Measurements from ENCODE around the gene MAEA.
"Not testable (repeated sequence)": the region's sequence is repeated elsewhere in the genome, so short reads cannot be mapped to it uniquely, and the experiment has no call there.

MAEA gene

DNA sequence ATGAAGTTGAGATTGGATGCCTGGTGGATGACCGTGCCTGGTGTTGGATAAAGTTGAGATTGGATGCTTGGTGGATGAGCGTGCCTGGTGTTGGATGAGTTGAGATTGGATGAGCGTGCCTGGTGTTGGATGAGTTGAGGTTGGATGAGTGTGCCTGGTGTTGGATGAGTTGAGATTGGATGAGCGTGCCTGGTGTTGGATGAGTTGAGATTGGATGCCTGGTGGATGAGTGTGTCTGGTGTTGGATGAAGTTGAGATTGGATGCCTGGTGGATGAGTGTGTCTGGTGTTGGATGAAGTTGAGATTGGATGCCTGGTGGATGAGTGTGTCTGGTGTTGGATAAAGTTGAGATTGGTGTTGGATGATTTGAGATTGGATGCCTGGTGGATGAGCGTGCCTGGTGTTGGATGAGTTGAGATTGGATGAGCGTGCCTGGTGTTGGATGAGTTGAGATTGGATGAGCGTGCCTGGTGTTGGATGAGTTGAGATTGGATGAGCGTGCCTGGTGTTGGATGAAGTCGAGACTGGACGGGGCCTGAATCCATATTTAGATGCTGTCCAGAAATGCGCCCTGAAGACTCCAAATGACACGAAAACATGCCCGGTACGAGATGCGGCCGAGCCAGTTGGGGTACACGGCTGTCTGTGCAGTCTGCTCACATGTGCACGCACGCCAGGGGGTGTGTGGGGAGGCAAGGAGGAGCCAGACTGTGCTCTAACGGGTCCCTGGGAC is 34.9 kb downstream of the MAEA start:
- not testable (repeated sequence) for DNase-seq

GRCh38 chr4:1325176-1325480 is 35.4 kb downstream of the MAEA start:
- DNase-seq: no peak

DNA sequence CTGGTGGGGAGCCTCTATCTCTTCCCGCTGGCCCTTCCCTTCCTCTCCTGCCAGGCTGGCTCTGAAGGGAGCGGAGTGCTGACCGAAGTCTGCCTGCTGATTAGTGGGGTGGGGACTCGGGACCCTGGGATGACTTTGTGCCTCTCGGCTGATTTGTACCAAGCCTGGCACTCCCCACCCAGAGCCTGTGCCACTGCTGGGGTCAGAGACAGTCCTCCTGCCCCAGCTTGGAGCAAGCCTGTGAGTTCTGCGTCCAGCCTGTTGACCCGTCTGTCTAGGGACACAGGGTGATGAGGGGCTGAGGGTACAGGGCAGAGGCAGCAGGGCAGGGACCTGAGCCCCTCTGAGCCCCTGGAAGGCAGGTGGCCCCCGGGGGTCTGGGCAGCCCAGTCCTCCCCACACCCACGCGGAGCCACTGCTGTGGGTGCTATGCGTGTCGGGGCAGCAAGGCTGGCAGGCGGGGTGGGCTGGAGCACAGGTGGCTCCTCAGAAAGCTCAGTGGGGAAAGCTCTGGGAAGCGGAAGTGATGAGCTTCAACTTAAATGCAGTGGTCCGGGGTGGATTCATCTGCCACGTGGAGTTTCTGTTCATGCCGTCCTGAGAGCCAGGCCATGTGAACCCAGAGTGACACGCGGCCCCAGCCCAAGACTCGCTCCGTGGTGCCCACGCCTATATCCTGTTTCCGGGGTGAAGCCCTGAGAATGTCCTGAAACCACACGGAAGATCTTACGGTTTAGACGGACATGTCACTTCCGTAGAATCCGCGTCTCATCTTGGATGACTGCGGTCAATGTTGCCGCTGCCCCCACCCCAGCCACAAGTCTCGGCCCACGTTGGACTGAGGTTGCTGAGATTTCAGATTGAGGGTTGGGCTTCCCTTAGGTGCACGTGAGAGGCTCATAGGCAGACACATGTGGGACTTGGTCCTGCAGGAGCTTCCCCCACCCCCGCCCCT is 36.3 kb downstream of the MAEA start:
- DNase-seq: no peak

DNA sequence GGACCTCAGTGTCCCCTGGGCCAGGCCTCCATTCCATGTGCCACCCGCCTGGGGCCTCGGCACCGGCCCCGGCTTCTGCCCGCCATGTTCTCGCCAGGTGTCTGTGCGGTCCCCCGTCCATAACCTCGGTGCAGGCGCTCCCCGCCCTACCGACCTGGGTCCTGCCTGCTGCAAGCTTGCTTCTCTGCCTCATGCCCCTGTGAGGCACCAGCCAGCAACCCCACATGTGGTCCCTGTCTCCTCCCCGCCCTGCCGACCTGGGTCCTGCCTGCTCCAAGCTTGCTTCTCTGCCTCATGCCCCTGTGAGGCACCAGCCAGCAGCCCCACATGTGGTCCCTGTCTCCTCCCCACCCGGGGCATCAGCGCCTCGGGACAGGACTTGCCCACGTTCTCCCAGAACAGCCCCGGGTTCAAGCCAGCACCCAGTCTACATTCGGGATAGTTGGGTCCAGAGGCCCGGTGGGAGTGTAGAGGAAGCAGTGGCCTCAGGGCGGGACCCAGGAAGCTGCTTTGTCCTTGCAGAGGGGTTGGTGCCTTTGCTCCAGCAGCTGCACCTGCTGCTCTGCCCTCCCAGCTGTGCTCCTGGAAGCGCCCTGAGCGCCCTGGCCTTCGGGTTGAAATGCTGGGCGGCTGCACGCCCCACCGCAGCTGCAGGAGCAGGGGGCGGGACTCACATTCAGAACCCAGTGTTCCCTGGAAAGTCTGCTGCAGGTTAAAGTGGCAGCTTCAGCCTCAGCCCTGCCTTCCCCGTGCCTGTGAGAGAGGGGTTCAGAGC is 37.2 kb downstream of the MAEA start:
- DNase-seq: no peak

- DNase-seq: no peak
Observed at GRCh38 chr4:1327526-1328266, 38.0 kb downstream of the MAEA start.

GRCh38 chr4:1328267-1329155 is 38.8 kb downstream of the MAEA start:
- DNase-seq: no peak

GRCh38 chr4:1329408-1330371 is 40.0 kb downstream of the MAEA start:
- no peak for DNase-seq

DNA sequence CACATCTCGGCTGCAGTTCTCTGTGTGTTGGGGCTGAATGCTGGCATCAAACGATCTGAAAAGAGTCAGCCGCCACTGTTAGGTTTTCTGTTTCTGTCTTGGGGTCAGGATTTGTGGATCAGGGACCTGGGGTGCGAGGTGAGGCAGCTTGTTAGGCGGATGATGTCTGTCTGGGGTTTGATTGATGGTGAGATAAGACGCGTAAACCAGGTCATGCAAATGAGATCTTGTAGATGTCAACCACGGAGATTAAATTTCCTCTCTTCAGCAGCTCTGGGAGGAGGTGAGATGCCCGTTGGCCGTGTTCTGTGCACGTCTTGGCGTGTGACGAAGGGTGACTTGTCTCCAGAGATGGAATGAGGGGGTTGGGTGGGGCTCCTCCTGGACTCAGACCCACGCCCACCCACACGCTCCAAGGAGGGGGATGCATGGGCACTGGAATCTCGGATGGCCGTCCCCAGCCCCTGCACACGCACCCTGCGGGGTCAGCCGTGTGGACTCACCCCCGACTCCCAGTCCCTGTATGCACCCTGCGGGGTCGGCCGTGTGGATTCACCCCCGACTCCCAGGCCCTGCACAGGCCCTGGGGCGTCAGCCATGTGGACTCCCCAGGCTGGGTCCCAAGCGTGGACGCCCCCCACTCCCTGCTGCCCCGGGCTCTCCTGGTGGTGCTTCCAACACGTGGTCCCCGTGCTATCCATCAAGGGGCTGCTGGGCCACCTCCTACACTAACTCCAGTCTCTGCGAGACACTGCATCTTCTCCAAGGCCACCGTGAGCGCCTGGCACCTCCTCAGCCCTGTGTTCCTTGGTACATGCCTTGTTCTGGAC is 41.3 kb downstream of the MAEA start:
- peak; percentile 71 for DNase-seq

- no peak for DNase-seq
Observed at GRCh38 chr4:1331591-1332353, 42.1 kb downstream of the MAEA start.

GRCh38 chr4:1332686-1333085 is 43.0 kb downstream of the MAEA start:
- DNase-seq: no peak

- no peak for DNase-seq
Observed at GRCh38 chr4:1333256-1333655, 43.6 kb downstream of the MAEA start.

GRCh38 chr4:1333851-1334578 is 44.3 kb downstream of the MAEA start:
- not testable (repeated sequence) for DNase-seq

DNA sequence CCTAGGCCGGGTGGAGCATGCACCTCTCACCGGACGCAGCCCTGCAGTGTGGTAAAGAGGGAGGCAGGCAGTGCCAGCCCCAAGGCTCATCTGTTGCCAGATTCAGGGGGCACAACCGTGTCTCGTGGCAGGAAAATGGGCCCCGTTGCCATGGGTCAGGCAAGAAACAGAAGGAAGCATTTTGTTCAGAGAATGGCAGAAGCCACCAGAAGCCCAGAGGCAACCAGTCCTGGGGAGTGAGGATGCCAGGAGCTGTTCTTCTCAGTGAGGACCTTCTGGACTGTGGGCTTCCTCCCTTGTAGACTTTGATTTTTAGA is 44.8 kb downstream of the MAEA start:
- DNase-seq: no peak

DNA sequence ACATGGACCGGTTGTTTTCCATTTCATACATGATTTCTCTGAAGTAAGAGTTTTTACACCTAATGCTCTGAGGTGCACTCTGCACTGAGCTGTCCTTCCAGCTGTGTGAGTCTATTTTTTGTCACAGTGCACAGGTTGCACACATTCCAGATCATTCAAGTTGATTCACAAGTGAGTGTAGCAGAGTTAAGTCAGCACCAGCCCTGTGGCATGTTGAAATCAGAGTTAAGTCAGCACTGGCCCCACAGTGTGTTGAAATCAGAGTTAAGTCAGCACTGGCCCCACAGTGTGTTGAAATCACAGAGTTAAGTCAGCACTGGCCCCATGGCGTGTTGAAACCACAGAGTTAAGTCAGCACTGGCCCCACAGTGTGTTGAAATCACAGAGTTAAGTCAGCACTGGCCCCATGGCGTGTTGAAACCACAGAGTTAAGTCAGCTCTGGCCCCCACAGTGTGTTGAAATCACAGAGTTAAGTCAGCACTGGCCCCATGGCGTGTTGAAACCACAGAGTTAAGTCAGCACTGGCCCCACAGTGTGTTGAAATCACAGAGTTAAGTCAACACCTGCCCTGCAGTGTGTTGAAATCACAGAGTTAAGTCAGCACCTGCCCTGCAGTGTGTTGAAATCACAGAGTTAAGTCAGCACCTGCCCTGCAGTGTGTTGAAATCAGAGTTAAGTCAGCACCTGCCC is 45.6 kb downstream of the MAEA start:
- not testable (repeated sequence) for DNase-seq

- no peak for DNase-seq
Observed at GRCh38 chr4:1336088-1336491, 46.4 kb downstream of the MAEA start.

- DNase-seq: peak; percentile 80
Observed at GRCh38 chr4:1337376-1337831, 47.7 kb downstream of the MAEA start.

Measured in activated CD8-positive, alpha-beta memory T cell treated with anti-CD3 and anti-CD28 coated beads, Interleukin-2, amount 50 U/mL, for 48 hours (primary cell).